Adipocyte (in vitro differentiated cells): ENCODE measurements around the gene CERS2.

Source experiments
- DNase-seq: peaks from one replicate; pipeline ENCODE4 v3.0.0-alpha.2; 2015; ENCODE audit warnings: low read depth
- H3K27me3 ChIP-seq: replicated peaks from 2 replicates; pipeline ENCODE4 v1.7.0; 2013; ENCODE audit warnings: mild to moderate bottlenecking, low read length, moderate library complexity; ENCODE audit not compliant: control insufficient read depth, insufficient read depth
- H3K36me3 ChIP-seq: 2 replicates; pipeline ENCODE4 v1.7.0; 2013; ENCODE audit warnings: low read length, mild to moderate bottlenecking, moderate library complexity; ENCODE audit not compliant: control insufficient read depth, insufficient read depth, severe bottlenecking
- H3K4me1 ChIP-seq: 2 replicates; pipeline ENCODE4 v1.7.0; 2013; ENCODE audit warnings: mild to moderate bottlenecking, low read length, moderate library complexity; ENCODE audit not compliant: control insufficient read depth, insufficient read depth
- H3K4me3 ChIP-seq: 2 replicates; pipeline ENCODE4 v1.7.0; 2013; ENCODE audit warnings: mild to moderate bottlenecking, low read length, moderate library complexity
- H3K9ac ChIP-seq: 2 replicates; pipeline ENCODE4 v1.7.0; 2013; ENCODE audit warnings: mild to moderate bottlenecking, low read length, moderate library complexity
- H3K9me3 ChIP-seq: 2 replicates; pipeline ENCODE4 v1.7.0; 2013; ENCODE audit warnings: mild to moderate bottlenecking, low read length, moderate library complexity; ENCODE audit not compliant: control insufficient read depth

The CERS2 gene, protein sequence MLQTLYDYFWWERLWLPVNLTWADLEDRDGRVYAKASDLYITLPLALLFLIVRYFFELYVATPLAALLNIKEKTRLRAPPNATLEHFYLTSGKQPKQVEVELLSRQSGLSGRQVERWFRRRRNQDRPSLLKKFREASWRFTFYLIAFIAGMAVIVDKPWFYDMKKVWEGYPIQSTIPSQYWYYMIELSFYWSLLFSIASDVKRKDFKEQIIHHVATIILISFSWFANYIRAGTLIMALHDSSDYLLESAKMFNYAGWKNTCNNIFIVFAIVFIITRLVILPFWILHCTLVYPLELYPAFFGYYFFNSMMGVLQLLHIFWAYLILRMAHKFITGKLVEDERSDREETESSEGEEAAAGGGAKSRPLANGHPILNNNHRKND

DNA sequence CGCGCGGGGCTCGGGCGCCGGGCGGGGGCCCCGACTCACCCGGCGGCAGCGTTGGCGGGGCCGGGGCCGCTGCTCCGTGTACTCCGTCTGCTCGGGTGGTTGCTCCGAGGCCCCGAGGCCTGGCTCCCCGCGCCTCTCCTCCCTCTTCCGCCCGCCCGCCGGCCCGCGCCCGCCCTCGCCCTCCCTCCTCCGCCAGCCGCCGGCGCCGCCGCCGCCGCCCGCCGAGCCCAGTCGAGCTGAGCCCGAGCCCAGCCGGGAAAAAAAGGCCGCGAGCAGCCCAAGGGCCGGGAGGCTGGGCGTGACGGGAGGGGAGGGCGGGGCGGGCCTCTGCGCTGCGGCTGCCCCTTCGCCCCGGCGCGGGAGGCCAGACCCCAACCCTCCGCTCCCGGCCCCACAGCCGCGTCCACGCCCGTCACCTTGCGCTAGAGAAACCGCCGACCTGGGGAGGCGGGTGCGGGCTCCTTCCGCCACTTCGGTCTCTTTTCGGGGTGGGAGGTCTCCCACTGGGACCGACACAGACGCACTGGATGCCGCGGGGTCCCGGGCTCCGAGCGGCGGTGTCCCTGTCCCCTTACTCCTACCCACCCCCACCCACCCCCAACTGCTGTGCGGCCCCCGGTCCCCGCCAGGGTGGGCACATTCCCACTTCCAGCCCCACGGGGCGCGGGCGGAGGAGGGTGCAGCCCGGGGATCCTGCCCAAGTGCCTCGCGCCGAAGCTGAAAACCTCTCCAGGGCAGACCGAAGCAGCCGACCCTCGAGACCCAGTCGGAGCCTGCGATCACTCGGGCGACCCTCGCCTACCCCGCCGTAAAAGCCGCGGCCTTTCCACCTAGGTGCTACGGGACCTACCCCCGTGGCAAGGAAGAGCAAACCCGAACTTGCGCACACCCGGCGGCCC is at the start of gene CERS2:
Gene CERS2, minus strand, starts transcription at position 256 of the 899 bp plus-strand sequence. CDS start 5,745 bp downstream, outside the sequence.
- Histone ChIP-seq H3K4me1 (peaks cover 42% of the 10 kb centered on the region), H3K4me3 (peak within 1 kb of the TSS; percentile 91), H3K9me3 (no peaks in the 10 kb centered on the region), H3K36me3 (no peaks in the 10 kb centered on the region), H3K9ac (peak within 1 kb of the TSS; percentile 94), H3K27me3 (no peaks in the 10 kb centered on the region)
- DNase-seq = peak; percentile 96

DNA sequence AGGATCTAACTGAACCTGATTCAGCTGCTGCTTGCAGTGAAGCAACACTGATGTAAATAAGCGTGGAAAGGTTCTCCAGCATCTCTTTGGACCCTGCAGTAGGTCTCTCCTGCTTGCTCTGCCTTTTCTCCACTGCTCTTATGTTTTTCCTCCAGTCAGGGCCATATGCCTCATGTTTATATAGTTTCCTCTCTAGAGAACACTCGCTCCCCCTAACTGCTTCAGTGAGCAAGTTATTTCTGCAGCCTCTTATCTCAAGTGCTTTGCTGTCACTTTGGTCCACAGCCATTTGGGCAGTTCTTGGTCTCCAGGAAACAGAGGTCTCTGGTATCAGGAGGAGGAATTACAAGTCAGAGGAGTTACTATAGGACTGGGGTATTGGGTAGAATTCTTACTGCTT is 38.9 kb upstream of the CERS2 start:
- Histone ChIP-seq H3K9me3 (no peaks in the 10 kb centered on the region), H3K36me3 (peaks cover 9% of the 10 kb centered on the region), H3K4me1 (peaks cover 45% of the 10 kb centered on the region), H3K9ac (peak overlapping the region; percentile 55), H3K4me3 (peak overlapping the region; percentile 57), H3K27me3 (no peaks in the 10 kb centered on the region)
- no peak for DNase-seq

DNA sequence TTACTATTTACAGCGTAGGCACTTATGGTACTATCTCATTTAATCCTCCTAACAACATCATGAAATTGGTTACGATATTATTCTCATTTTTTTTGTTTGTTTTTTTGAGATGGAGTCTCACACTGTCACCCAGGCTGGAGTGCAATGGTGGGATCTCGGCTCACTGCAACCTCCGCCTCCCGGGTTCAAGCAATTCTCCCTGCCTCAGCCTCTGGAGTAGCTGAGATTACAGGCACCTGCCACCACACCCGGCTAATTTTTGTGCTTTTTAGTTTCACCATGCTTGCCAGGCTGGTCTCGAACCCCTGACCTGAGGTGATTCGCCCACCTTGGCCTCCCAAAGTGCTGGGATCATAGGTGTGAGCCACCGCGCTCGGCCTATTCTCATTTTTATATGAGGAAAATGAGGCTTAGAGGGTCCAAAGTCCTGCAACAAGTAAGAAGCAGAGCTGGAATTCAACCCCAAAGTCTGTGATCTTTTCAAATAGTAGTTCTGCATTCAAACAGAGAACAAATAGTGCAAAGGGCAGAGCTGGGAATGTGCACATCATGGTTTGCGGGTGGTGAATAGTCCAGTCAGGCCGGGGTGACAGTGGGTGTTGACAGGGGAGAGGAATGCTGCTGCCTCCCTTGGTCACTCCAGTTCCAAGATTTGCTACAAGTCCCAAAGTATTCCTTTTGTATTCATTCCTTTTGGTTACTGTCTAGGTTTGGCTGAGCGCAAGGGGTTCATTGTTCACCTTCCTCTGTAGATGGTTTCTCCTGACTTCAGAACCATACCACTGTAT is 38.2 kb upstream of the CERS2 start:
- Histone ChIP-seq H3K36me3 (peaks cover 3% of the 10 kb centered on the region), H3K27me3 (no peaks in the 10 kb centered on the region), H3K9me3 (no peaks in the 10 kb centered on the region), H3K4me3 (peak overlapping the region; percentile 57), H3K4me1 (peaks cover 48% of the 10 kb centered on the region), H3K9ac (peak overlapping the region; percentile 55)
- no peak for DNase-seq

DNA sequence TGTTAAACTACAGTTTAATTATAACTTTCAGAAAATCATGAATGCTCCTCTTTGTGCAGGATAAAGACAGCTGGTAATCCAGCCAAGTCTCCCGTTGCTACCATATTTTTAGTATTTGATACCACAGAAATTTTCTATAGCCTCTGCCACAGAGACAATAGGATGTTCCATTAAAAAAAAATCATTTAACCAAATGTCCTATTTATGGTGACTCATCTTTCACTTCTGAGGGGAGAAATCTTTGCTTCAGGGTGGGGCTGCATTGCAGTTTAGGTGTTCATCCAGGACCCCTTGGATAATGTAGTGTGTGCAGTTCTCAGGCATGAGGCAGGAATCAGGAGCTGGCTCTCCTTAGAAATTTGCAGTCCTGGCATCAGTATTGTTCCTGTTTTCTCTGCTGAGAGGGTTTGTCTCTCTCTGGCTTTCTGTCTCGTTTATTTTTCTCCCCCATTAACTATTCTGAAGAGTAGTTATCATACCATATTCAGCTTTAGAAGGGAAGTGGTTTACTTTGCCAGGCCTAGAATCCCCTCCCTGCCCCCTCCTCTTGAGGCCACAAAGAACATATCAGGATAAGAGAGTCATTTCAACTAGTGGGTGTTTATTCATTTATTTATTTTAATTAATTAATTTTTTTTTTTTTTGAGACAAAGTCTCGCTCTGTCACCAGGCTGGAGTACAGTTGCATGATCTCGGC is 36.7 kb upstream of the CERS2 start:
- Histone ChIP-seq H3K4me1 (peaks cover 59% of the 10 kb centered on the region), H3K9me3 (no peaks in the 10 kb centered on the region), H3K27me3 (no peaks in the 10 kb centered on the region), H3K36me3 (no peaks in the 10 kb centered on the region), H3K9ac (no peak overlapping the region), H3K4me3 (no peak overlapping the region)
- DNase-seq = no peak

DNA sequence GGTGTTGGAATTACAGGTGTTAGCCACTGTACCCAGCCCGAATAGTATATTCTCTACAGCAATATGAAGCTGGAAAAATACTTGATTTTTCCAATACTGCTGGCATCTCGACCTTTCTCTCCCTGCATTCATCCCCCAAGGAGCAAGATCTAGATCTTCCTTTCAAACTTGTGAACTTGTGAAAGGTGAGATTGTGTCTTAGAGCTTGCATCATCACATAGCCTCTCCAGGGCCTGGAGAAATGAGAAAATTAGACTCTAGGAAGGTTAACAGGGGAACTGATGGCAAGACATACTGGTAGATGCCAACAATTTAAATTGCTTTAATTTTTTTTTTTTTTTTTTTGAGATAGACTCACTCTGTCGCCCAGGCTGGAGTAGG is 35.7 kb upstream of the CERS2 start:
- H3K27me3 ChIP-seq = no peaks in the 10 kb centered on the region
- H3K4me1 ChIP-seq = peaks cover 63% of the 10 kb centered on the region
- no peak for DNase-seq
- H3K9me3 ChIP-seq = no peaks in the 10 kb centered on the region
- no peak overlapping the region for H3K9ac ChIP-seq
- no peaks in the 10 kb centered on the region for H3K36me3 ChIP-seq
- H3K4me3 ChIP-seq = no peak overlapping the region

DNA sequence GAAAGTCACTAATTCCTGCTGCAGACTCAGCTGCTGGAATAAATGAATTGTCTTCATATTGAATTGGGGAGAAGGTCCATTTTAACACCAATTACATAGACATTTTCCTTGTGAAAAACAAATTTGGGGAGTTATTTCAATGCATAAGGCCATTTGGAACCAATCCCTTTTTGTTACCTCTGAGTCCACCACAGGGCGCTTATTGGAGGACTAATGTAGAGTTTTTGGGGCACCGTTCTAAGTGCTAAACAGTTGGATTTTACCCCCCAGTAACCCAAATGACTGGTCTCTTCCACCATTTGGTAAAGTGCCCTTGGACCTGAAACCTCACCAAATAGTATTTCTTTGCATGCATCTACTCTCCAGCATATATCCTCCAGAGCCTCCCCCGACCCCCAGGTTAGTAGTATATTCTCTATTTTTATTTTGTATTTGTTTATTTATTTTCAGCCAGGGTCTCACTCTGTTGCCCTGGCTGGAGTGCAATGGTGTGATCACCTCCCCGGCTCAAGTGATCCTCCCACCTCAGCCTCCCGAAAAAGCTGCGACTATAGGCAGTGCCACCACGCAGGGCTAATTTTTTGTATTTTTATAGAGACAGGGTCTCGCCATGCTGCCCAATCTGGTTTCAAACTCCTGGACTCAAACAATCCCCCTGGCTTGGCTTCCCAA is 35.2 kb upstream of the CERS2 start:
- Histone ChIP-seq H3K27me3 (no peaks in the 10 kb centered on the region), H3K9ac (peak overlapping the region; percentile 96), H3K36me3 (no peaks in the 10 kb centered on the region), H3K4me3 (peak overlapping the region; percentile 99), H3K9me3 (no peaks in the 10 kb centered on the region), H3K4me1 (peaks cover 64% of the 10 kb centered on the region)
- no peak for DNase-seq

DNA sequence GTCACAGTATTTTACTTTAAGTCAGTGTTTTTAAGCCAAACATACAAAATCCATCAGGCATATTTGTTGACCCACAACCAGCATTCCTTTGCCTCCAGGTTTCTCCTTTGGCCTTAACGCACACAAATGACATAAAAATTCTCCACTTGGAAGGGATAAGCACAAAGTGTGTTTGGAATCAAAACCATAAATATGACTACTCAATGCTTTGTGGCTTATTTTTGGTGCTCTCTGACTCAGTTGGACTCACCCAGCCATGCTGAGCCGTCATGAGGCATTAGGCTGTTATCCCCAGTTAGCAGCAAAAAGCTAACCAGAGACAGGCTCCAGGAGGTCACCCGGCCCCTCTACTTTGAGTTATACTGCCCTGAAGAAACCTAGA is 34.6 kb upstream of the CERS2 start:
- DNase-seq = no peak
- H3K4me1 ChIP-seq = peaks cover 64% of the 10 kb centered on the region

DNA sequence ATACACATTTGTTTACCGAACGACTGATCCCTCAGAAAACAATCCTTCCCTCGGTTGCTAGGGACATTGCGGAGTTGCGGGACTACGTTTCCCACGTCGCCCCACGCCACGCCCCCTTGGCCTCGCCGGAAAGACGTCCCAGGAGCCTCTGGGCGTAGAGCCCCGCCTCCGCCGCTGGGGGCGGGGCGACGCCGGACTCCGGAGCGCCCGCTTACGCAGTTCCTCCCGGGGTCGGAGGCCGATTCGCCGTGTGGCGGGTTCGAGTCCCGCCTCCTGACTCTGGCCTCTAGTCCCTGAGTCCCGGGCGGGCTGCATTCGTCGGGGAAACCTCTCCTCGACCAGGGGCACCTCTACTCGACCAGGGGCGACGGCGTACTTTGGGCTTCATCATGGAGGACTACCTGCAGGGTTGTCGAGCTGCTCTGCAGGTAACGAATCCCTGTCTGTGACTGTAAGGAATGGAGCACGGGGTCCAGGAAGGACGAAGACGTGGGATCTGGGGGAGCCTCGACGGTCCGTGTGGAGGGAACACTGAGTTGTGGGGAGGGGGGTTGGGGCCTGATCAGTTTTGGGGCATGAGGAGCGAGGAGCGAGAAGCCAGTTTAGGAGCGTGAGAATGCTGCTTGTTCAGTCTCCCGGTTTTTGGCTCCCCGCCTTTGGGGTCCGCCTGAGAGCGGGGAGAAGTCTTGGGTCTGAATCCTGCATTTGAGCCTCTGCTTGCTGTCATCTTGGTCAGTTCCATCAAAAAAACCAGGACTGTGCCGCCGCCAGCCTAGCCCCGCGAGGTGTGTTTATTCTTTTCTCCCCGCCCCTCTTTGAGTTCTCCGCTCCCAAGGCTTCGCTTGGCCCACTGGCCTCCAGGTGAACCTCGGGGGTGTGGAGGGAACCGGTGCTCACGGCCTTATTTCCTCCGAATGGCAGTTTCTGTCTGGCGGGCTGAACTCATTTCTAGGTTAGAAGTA is 33.9 kb upstream of the CERS2 start, which contains the start of gene PRUNE1:
Gene PRUNE1, plus strand, starts transcription at position 206 of the 962 bp plus-strand sequence. Its CDS starts 184 bp downstream, at position 390.
- no peaks in the 10 kb centered on the region for H3K27me3 ChIP-seq
- peak within 1 kb of the TSS; percentile 96 for H3K9ac ChIP-seq
- H3K4me3 ChIP-seq = peak within 1 kb of the TSS; percentile 99
- DNase-seq = peak; percentile 99
- H3K36me3 ChIP-seq = no peaks in the 10 kb centered on the region
- peaks cover 62% of the 10 kb centered on the region for H3K4me1 ChIP-seq
- H3K9me3 ChIP-seq = no peaks in the 10 kb centered on the region

More for the DNA sequence above, 34.6 kb upstream of the CERS2 start:
- no peaks in the 10 kb centered on the region for H3K36me3 ChIP-seq
- peak overlapping the region; percentile 99 for H3K4me3 ChIP-seq
- H3K9ac ChIP-seq = peak overlapping the region; percentile 96
- no peaks in the 10 kb centered on the region for H3K27me3 ChIP-seq
- H3K9me3 ChIP-seq = no peaks in the 10 kb centered on the region

DNA sequence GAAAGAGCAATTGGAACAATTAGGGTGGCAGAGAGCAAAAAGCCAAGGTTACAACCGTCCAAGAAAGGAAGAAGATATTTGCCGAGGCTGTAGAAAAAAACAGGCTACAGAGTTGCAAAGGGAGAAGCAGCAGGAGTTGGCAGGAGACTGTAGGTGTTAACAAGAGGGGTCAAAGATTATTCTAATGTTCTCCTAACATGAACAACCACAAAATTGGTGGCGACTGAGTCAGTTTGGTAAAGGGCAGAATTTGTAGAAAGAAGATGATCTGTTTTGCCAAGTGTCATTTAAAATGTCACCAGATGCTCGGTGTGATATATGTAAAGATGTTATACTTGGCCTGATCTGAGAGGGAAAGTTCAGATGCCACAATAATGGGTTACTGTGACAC is 33.2 kb upstream of the CERS2 start:
- no peak for DNase-seq
- H3K9me3 ChIP-seq = no peaks in the 10 kb centered on the region
- peak overlapping the region; percentile 99 for H3K4me3 ChIP-seq
- peak overlapping the region; percentile 96 for H3K9ac ChIP-seq
- no peaks in the 10 kb centered on the region for H3K27me3 ChIP-seq
- H3K4me1 ChIP-seq = peaks cover 55% of the 10 kb centered on the region
- H3K36me3 ChIP-seq = no peaks in the 10 kb centered on the region
